Gastroesophageal sphincter (tissue), 4 donors: ENCODE data around the gene SLFNL1. TPM values are rescaled to one million over a fixed set of nuclear protein-coding genes. Genes with fewer than 3 reads are reported as not detected.

Experiments used
- ATAC-seq: fragments of 150-250 bp; one replicate; pipeline ENCODE4 v1.9.1; 2016; ENCODE audit warnings: mild to moderate bottlenecking, moderate library complexity
- H3K27ac ChIP-seq, 4 donors: fragments of 200-600 bp; sonication (generic) in 3 of 4; 1 replicate in 3 of 4; 2 replicates in 1 of 4; pipeline ENCODE4 v1.5.1; 2016 to 2019
- H3K27me3 ChIP-seq: fragments of 200-600 bp; sonication (generic); one replicate; pipeline ENCODE4 v1.5.1; 2019
- H3K36me3 ChIP-seq, 2 donors: fragments of 200-600 bp; sonication (generic); one replicate each; pipeline ENCODE4 v1.5.1; 2019; ENCODE audit warnings: control low read depth in 1 of 2
- H3K4me1 ChIP-seq, 3 donors: fragments of 200-600 bp; sonication (generic); 1 replicate in 2 of 3; 2 replicates in 1 of 3; pipeline ENCODE4 v1.5.1; 2016 to 2019; ENCODE audit warnings: control low read depth in 2 of 3
- H3K4me3 ChIP-seq, 2 donors: fragments of 200-600 bp; sonication (generic); one replicate each; pipeline ENCODE4 v1.5.1; 2019; ENCODE audit warnings: mild to moderate bottlenecking in 1 of 2, moderate library complexity in 1 of 2
- H3K9me3 ChIP-seq, 3 donors: fragments of 200-600 bp; sonication (generic); one replicate each; pipeline ENCODE4 v1.5.1; 2017 to 2019; ENCODE audit warnings: control low read depth in 2 of 3
- EP300 ChIP-seq: sonication (generic); formaldehyde crosslinking; IDR thresholded peaks from one replicate; pipeline ENCODE4 v1.6.1; 2017; ENCODE audit warnings: antibody characterized with exemption, mild to moderate bottlenecking
- POLR2A ChIP-seq, 2 donors: fragments of 450-650 bp; IDR thresholded peaks; one replicate each; pipeline ENCODE4 v1.6.1; 2017; ENCODE audit warnings: antibody characterized with exemption in 2 of 2, mild to moderate bottlenecking in 2 of 2, moderate library complexity in 1 of 2
- POLR2AphosphoS5 ChIP-seq: sonication (generic); formaldehyde crosslinking; IDR thresholded peaks from one replicate; pipeline ENCODE4 v1.6.1; 2017; ENCODE audit warnings: antibody characterized with exemption
- WGBS, 2 donors: methylation state at CpG; one replicate each; pipeline ENCODE4 v1.1.5; 2018; ENCODE audit warnings: low coverage in 1 of 2; 5-methylcytosine and 5-hydroxymethylcytosine counted together
- total RNA-seq, 4 donors: library from RNA; depleted of rRNA; stranded (reverse); fragments of >200 nt; gene quantifications; one replicate each; pipeline ENCODE4 v1.1.0, GENCODE V29; 2016
- TF ChIP-seq, protein P1 (sequence below), 4 experiments: fragments of 200-600 bp in 2 of 4; fragments of 450-650 bp in 2 of 4; sonication (generic) in 1 of 4; IDR thresholded peaks; one replicate each; pipeline ENCODE4 v1.5.1; 2017 to 2019; ENCODE audit warnings: antibody characterized with exemption in 4 of 4, mild to moderate bottlenecking in 2 of 4, moderate library complexity in 2 of 4

Gene SLFNL1
- total RNA-seq, 4 donors from 2014 or later = 0.35 to 0.81 (median 0.41) TPM

GRCh38 chr1:41037116-41037903 is 15.8 kb upstream of the SLFNL1 start:
- no peak for TF ChIP-seq POLR2A (IDR thresholded peaks at IDR 0.05)
- TF ChIP-seq, protein P1, sequence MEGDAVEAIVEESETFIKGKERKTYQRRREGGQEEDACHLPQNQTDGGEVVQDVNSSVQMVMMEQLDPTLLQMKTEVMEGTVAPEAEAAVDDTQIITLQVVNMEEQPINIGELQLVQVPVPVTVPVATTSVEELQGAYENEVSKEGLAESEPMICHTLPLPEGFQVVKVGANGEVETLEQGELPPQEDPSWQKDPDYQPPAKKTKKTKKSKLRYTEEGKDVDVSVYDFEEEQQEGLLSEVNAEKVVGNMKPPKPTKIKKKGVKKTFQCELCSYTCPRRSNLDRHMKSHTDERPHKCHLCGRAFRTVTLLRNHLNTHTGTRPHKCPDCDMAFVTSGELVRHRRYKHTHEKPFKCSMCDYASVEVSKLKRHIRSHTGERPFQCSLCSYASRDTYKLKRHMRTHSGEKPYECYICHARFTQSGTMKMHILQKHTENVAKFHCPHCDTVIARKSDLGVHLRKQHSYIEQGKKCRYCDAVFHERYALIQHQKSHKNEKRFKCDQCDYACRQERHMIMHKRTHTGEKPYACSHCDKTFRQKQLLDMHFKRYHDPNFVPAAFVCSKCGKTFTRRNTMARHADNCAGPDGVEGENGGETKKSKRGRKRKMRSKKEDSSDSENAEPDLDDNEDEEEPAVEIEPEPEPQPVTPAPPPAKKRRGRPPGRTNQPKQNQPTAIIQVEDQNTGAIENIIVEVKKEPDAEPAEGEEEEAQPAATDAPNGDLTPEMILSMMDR (IDR thresholded peaks at IDR 0.05) = no peak
- no peak for TF ChIP-seq POLR2AphosphoS5
- TF ChIP-seq EP300 = no peak
- no peaks in the 10 kb centered on the region for H3K4me1 ChIP-seq
- peaks cover 4 to 98% of the 10 kb centered on the region in 2 donors for H3K36me3 ChIP-seq
- H3K27ac ChIP-seq = no peak overlapping the region
- WGBS, 2 donors = 90% methylated on average over 2 of the region's 3 CpGs; no CpG with 5 or more reads in 1 of the 2 donors
- H3K4me3 ChIP-seq = no peak overlapping the region
- no peak for ATAC-seq
- no peaks in the 10 kb centered on the region for H3K27me3 ChIP-seq
- no peaks in the 10 kb centered on the region for H3K9me3 ChIP-seq

DNA sequence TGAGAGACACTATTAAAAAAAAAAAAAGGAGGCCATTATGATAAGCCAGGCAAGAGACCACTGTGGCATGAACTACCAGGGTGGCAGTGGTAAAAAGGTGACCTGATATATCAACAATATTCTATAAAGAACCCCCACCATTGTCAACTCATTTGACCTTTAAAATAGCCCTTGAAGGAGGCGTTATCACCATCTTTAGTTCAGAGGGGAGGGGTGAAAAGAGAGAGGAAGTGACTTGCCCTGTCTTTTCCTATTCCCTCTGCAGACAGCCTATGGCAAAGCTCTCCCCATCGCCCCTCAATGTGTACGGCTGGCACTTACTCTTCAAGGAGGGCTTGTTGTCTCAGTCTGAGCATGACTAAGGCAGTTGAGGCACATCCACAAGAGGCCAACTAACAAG is 11.7 kb upstream of the SLFNL1 start:
- H3K4me3 ChIP-seq = no peak overlapping the region
- 100% methylated on average over 1 to 3 of the region's 3 CpGs for WGBS, 2 donors
- no peaks in the 10 kb centered on the region for H3K27me3 ChIP-seq
- no peak for ATAC-seq
- no peaks in the 10 kb centered on the region for H3K9me3 ChIP-seq
- peaks cover 4 to 98% of the 10 kb centered on the region in 2 donors for H3K36me3 ChIP-seq
- no peak for TF ChIP-seq POLR2AphosphoS5
- no peaks in the 10 kb centered on the region for H3K4me1 ChIP-seq
- no peak overlapping the region for H3K27ac ChIP-seq

DNA sequence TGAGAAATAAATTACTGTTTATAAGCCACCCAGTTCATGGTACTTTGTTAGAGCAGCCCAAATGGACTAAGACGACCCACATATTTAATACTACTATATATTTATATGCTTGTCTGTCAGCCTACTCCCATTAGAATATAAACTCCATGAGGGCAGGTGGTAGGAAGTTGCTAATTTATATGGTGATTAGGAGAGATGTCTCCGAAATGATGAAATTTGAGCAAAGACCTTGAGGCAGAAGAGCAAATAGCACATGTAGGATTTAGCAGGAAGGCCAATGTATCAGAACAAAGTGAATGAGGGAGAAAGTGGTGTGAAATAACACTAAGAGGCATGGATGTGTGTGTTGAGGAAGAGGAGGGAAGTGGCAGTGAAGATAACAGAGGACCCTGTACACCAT is 10.6 kb upstream of the SLFNL1 start:
- 93 to 100% methylated on average over 2 of the region's 2 CpGs for WGBS, 2 donors
- Histone ChIP-seq H3K4me3 (no peak overlapping the region), H3K27me3 (no peaks in the 10 kb centered on the region), H3K36me3 (peaks cover 4 to 99% of the 10 kb centered on the region in 2 donors), H3K4me1 (no peaks in the 10 kb centered on the region), H3K27ac (no peak overlapping the region), H3K9me3 (no peaks in the 10 kb centered on the region)
- ATAC-seq = no peak
- TF ChIP-seq POLR2A (IDR thresholded peaks at IDR 0.05) (no peak), EP300 (no peak), POLR2AphosphoS5 (no peak)
- TF ChIP-seq, protein P1 (IDR thresholded peaks at IDR 0.05) = no peak

DNA sequence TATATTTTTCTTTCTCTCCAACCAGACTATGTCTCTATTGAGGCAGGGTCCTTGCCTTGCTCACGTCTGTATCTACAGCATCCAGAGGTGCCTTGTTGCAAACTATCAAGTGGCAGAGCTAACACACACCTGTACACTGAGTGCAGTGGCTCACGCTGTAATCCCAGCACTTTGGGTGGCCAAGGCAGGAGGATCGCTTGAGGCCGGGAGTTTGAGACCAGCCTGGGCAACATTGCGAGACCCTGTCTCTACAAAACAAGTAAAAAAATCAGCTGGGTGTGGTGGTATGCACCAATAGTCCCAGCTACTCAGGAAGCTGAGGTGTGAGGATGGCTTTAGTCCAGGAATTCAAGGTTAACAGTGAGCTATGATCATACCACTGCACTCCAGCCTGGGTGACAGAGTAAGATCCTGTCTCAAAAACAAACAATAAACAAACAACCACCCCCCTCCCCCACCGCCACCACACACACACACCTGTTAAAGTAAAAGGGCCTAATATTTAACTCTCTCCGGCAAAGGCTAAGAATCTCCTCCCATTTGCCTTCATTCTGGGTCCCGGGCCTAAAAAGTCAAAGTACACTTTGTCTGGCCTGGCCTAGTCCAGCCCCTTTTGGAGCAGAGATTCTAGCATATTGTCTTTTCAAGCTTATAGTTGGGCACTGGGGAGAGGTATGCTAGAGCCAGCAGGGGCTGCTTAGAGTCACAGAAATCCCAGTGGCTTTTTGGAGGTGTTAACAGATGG is 9.5 kb upstream of the SLFNL1 start:
- Histone ChIP-seq H3K36me3 (peaks cover 0 to 99% of the 10 kb centered on the region in 2 donors), H3K4me1 (no peaks in the 10 kb centered on the region), H3K9me3 (no peaks in the 10 kb centered on the region), H3K27me3 (no peaks in the 10 kb centered on the region), H3K4me3 (no peak overlapping the region), H3K27ac (no peak overlapping the region)
- ATAC-seq = no peak
- WGBS, 2 donors = 83 to 94% methylated on average over 1 to 2 of the region's 8 CpGs
- TF ChIP-seq POLR2AphosphoS5 (no peak), POLR2A (IDR thresholded peaks at IDR 0.05) (no peak)

DNA sequence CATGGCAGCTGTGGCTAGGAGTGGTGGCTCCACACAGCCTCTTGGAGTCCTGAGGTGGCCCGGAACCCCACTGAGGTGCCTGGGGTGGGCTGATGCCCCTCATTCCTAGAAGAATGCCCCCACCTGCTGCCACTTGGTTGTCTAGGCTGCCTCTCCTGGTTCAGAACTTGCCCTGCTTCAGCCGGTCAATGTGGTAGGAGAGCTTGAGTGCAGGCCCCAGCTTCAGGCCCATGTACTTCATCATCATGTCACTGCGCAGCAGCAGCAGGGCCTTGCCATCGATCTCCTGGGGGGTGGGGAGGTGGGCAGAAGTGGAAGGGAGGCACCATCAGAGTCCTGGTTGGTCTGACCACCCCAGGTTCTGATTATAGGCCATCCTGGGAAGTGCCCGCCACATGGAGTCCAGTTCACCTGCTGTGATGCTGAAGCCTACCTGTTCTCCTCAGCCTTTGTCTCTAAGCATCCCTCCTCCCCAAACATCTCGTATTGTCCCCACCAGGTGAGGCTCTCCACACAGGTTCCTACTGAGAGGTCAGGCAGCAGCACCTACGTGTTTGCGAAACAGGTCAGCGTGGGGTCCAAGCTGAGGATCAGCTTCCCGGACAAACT is 6.6 kb upstream of the SLFNL1 start:
- H3K36me3 ChIP-seq = peaks cover 0 to 93% of the 10 kb centered on the region in 2 donors

More for the DNA sequence above, 6.6 kb upstream of the SLFNL1 start:
- no peak for TF ChIP-seq POLR2A (IDR thresholded peaks at IDR 0.05)
- TF ChIP-seq EP300 = no peak
- no peak for ATAC-seq
- no peaks in the 10 kb centered on the region for H3K4me1 ChIP-seq
- H3K27me3 ChIP-seq = no peaks in the 10 kb centered on the region
- no peak overlapping the region for H3K4me3 ChIP-seq
- no CpG with 5 or more reads among the region's 10 CpGs for WGBS, 2 donors
- H3K27ac ChIP-seq = no peak overlapping the region
- no peaks in the 10 kb centered on the region for H3K9me3 ChIP-seq
